Stomach (tissue), 9 donors: ENCODE results near the gene GPNMB. TPM values are rescaled to one million over a fixed set of nuclear protein-coding genes. Genes with fewer than 3 reads are reported as not detected.
A peak's percentile ranks its signal among the peaks of the same experiment; 100 is the strongest.

ENCODE experiments used
- DNase-seq, 2 donors: peaks; one replicate each; pipeline versions ENCODE4 v3.0.0 to v3.0.0-alpha.2; 2013 to 2019
- H3K27ac ChIP-seq, 5 donors: fragments of 200-600 bp in 4 of 5; sonication (generic) in 4 of 5; one replicate each; pipeline ENCODE4 v1.5.1; 2013 to 2019; ENCODE audit warnings: mild to moderate bottlenecking in 1 of 5, moderate library complexity in 1 of 5
- H3K27me3 ChIP-seq, 3 donors: fragments of 200-600 bp; sonication (generic); one replicate each; pipeline ENCODE4 v1.5.1; 2017 to 2019; ENCODE audit warnings: mixed run types in 1 of 3
- H3K36me3 ChIP-seq, 4 donors: fragments of 200-600 bp; sonication (generic); 1 replicate in 3 of 4; 2 replicates in 1 of 4; pipeline ENCODE4 v1.5.1; 2016 to 2019
- H3K4me1 ChIP-seq, 4 donors: fragments of 200-600 bp; sonication (generic); one replicate each; pipeline ENCODE4 v1.5.1; 2016 to 2019
- H3K4me3 ChIP-seq, 4 donors: fragments of 200-600 bp; sonication (generic) in 3 of 4; one replicate each; pipeline ENCODE4 v1.5.1; 2016 to 2019; ENCODE audit warnings: mild to moderate bottlenecking in 1 of 4
- H3K9me3 ChIP-seq, 4 donors: fragments of 200-600 bp; sonication (generic); one replicate each; pipeline ENCODE4 v1.5.1; 2016 to 2019
- EP300 ChIP-seq: sonication (generic); formaldehyde crosslinking; IDR thresholded peaks from one replicate; pipeline ENCODE4 v1.6.1; 2017; ENCODE audit warnings: antibody characterized with exemption
- POLR2A ChIP-seq, 4 donors: fragments of 450-650 bp; IDR thresholded peaks; one replicate each; pipeline ENCODE4 v1.6.1; 2016; ENCODE audit warnings: antibody characterized with exemption in 4 of 4, control low read depth in 2 of 4, mild to moderate bottlenecking in 1 of 4, moderate library complexity in 1 of 4
- POLR2AphosphoS5 ChIP-seq, 3 donors: sonication (generic); formaldehyde crosslinking; IDR thresholded peaks; one replicate each; pipeline ENCODE4 v1.6.1; 2016; ENCODE audit warnings: antibody characterized with exemption in 3 of 3
- WGBS, 5 donors: extraction: QIAGEN DNeasy Blood & Tissue Kit in 3 of 5; methylation state at CpG; one replicate each; pipeline versions ENCODE4 v1.1.5 to v1.1.7; 2013 to 2018; 5-methylcytosine and 5-hydroxymethylcytosine counted together
- intact Hi-C: fragments of 100-400 bp; cut with DNase I; formaldehyde crosslinking; loops from one replicate; pipeline ENCODE4 v1.15.1; 2023; ENCODE audit warnings: low total_unique reads
- polyA plus RNA-seq, 3 donors: library from polyadenylated mRNA; stranded (reverse); fragments of 200-250 nt; gene quantifications; one replicate each; pipeline ENCODE4 v1.2.3, GENCODE V29; 2013
- total RNA-seq, 5 donors: library from RNA; depleted of rRNA; stranded (reverse); fragments of >200 nt; gene quantifications; one replicate each; pipeline versions ENCODE4 v1.1.0 to v1.2.3, GENCODE V29; 2014 to 2016
- TF ChIP-seq, protein P1 (sequence below), 7 experiments: fragments of 450-650 bp in 4 of 7; fragments of 200-600 bp in 3 of 7; sonication (generic) in 3 of 7; IDR thresholded peaks; one replicate each; pipeline ENCODE4 v1.5.1; 2016 to 2019; ENCODE audit warnings: antibody characterized with exemption in 7 of 7, control low read depth in 2 of 7, mild to moderate bottlenecking in 1 of 7
- donor health status: healthy with polysubstance abuse.
- donor health status: Bipolar disorder and iron deficiency.
- donor health status: healthy.

Gene GPNMB
- total and polyA plus RNA-seq, 8 donors = 6.1 to 32.7 (median 24.0) TPM

DNA sequence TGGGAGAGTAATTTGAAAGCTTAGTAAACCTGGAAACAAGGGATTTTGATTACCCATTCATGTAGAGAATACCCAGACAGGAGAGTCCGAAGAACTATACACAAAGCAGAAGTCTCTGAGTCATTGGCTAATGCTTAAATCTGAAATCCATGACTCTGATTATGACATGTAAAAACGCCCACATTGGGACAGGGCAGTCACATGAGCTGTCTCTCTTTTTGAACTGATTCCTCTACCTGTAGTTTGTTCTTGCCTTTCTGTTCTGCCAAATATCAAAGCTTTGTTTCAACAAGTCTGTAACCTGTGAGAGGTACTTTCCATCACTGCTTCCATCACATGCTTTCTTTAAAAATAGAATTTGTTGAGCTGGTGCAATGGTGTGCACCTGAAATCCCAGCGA is 4.3 kb upstream of the GPNMB start:
- intact Hi-C loops = no loop called here
- Histone ChIP-seq H3K9me3 (no peaks in the 10 kb centered on the region), H3K4me1 (peaks cover 0 to 4% (median under 1%) of the 10 kb centered on the region in 4 donors), H3K27me3 (peaks cover 0 to 9% (median 8%) of the 10 kb centered on the region in 3 donors), H3K36me3 (no peaks in the 10 kb centered on the region), H3K27ac (peak overlapping the region in 1 of 5 donors; percentile 32), H3K4me3 (no peak overlapping the region)
- DNase-seq = no peak
- 58 to 68% (median 66%) methylated on average over 3 of the region's 3 CpGs for WGBS, 5 donors
- TF ChIP-seq POLR2A (IDR thresholded peaks at IDR 0.05) = no peak
- no peak for TF ChIP-seq POLR2AphosphoS5 (IDR thresholded peaks at IDR 0.05)
- no peak for TF ChIP-seq EP300
- TF ChIP-seq, protein P1, sequence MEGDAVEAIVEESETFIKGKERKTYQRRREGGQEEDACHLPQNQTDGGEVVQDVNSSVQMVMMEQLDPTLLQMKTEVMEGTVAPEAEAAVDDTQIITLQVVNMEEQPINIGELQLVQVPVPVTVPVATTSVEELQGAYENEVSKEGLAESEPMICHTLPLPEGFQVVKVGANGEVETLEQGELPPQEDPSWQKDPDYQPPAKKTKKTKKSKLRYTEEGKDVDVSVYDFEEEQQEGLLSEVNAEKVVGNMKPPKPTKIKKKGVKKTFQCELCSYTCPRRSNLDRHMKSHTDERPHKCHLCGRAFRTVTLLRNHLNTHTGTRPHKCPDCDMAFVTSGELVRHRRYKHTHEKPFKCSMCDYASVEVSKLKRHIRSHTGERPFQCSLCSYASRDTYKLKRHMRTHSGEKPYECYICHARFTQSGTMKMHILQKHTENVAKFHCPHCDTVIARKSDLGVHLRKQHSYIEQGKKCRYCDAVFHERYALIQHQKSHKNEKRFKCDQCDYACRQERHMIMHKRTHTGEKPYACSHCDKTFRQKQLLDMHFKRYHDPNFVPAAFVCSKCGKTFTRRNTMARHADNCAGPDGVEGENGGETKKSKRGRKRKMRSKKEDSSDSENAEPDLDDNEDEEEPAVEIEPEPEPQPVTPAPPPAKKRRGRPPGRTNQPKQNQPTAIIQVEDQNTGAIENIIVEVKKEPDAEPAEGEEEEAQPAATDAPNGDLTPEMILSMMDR (IDR thresholded peaks at IDR 0.05) = no peak

DNA sequence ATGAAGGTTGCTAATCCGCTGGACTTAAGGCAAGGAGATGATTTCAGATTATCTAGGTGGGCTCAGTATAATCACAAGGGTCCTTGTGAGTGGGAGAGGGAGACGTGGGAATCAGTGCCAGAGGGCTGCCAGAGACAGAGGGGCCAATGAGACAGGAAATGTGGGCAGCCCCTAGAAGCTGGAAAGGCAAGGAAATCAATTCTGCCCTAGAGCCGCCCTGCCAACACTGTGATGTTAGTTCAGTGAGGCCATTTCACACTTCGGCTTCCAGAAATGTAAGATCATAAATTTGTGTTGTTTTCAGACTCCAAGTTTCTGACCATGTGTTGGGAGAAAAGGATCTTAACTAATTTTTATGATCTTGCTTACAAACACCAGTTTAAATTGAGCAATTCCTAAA is 3.6 kb upstream of the GPNMB start:
- H3K9me3 ChIP-seq = no peaks in the 10 kb centered on the region
- H3K4me3 ChIP-seq = no peak overlapping the region
- H3K36me3 ChIP-seq = no peaks in the 10 kb centered on the region
- WGBS, 5 donors = 69 to 76% (median 72%) methylated on average over 4 of the region's 4 CpGs
- peaks cover 0 to 11% (median 6%) of the 10 kb centered on the region in 4 donors for H3K4me1 ChIP-seq
- peaks cover 0 to 15% (median 15%) of the 10 kb centered on the region in 3 donors for H3K27me3 ChIP-seq
- peak overlapping the region in 1 of 5 donors; percentile 32 for H3K27ac ChIP-seq
- TF ChIP-seq, protein P1 (IDR thresholded peaks at IDR 0.05) = no peak
- TF ChIP-seq EP300 (no peak), POLR2A (IDR thresholded peaks at IDR 0.05) (no peak), POLR2AphosphoS5 (IDR thresholded peaks at IDR 0.05) (no peak)
- intact Hi-C loops = no loop called here
- DNase-seq = no peak

DNA sequence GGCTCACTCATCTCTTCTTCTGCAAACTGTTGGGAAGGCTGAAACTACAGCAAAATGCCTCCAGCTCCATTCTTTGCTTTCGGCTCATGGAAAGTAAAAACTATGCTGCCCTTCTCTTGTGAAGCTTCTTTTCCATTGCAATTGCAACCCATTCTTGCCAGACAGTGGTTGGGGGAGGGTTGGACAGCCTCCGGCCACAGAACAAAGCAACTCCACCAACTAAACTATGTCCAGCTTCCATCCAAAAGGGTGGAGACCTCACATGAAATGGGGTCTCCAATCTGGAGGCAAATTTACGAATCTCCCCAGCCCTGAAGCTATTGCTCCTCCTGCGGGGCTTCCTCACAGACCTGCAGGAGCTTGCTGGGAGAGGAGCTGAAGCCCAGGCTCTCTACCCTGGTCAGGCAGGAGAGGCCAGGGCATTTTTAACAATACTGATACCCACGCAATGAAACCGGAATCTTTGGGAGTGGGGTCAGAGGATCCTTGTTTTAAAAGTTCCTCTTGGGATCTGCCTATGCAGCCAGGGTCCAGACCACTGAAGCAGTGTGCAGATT is 549 bp downstream of the GPNMB start:
- peaks cover 0 to 28% (median 24%) of the 10 kb centered on the region in 3 donors for H3K27me3 ChIP-seq
- peak overlapping the region; percentile 32 to 49 (median 45) for H3K4me3 ChIP-seq
- no peak for DNase-seq
- 46 to 91% (median 74%) methylated on average over 5 to 6 of the region's 6 CpGs for WGBS, 5 donors
- intact Hi-C loops = no loop called here
- TF ChIP-seq POLR2AphosphoS5 (IDR thresholded peaks at IDR 0.05) (no peak), EP300 (no peak)
- TF ChIP-seq, protein P1 (IDR thresholded peaks at IDR 0.05) = no peak
- H3K9me3 ChIP-seq = peaks cover 0 to 10% (median 4%) of the 10 kb centered on the region in 4 donors
- H3K27ac ChIP-seq = peak overlapping the region in 4 of 5 donors; percentile 48 to 73 (median 62)
- no peaks in the 10 kb centered on the region for H3K36me3 ChIP-seq
- H3K4me1 ChIP-seq = peaks cover 0 to 21% (median 6%) of the 10 kb centered on the region in 4 donors

DNA sequence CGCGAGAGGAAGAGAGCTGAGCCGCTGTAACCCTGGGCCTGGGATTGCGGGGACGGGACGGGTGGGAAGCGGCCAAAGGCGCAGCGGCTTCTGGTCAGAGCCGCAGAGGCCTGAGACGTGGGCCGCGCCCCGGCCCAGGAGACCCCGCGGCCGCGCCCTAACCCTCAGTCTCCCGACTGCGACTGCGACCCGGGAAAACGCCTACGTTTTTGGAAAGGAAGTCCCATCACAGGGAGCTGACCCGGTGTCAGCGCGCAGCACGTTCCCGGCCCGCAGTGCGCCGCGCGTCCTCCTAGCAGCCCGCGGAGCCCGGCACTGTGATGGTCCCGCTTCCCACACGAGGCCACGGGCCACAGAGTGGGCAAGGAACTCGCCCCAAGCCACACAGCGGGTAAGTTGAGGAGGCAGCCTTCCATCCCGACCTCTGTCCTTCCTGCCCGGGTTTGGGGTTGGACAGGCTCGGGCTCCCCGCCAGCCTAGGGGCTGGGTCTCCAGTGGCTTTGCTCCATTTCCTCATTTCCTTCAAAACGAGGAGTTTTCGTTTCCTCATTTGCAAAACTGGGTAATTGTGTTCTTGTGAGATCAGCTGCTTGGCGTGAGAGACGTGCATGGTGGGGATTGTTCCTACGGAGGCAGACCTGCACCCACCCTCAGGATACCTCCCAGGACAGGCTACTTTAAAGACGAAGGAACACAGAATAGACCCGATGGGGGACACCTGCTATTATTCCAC is 1.2 kb downstream of the GPNMB start:
- peak in 1 of 2 donors; percentile 46 for DNase-seq
- peak overlapping the region in 4 of 5 donors; percentile 48 to 73 (median 62) for H3K27ac ChIP-seq
- no peak for TF ChIP-seq POLR2AphosphoS5 (IDR thresholded peaks at IDR 0.05)
- TF ChIP-seq EP300 = no peak
- TF ChIP-seq POLR2A (IDR thresholded peaks at IDR 0.05) = no peak
- TF ChIP-seq, protein P1 (IDR thresholded peaks at IDR 0.05) = no peak
- H3K4me3 ChIP-seq = peak overlapping the region; percentile 32 to 49 (median 45)
- H3K4me1 ChIP-seq = peaks cover 0 to 21% (median 6%) of the 10 kb centered on the region in 4 donors
- no peaks in the 10 kb centered on the region for H3K36me3 ChIP-seq
- H3K27me3 ChIP-seq = peaks cover 0 to 28% (median 24%) of the 10 kb centered on the region in 3 donors
- H3K9me3 ChIP-seq = peaks cover 0 to 11% (median 4%) of the 10 kb centered on the region in 4 donors
- intact Hi-C loops = no loop called here
- 10 to 23% (median 11%) methylated on average over 30 to 53 of the region's 53 CpGs for WGBS, 5 donors
